ENCODE results near the gene MCL1. TPM values are rescaled to one million over a fixed set of nuclear protein-coding genes. Genes with fewer than 3 reads are reported as not detected.
"Not testable (repeated sequence)": the region's sequence is repeated elsewhere in the genome, so short reads cannot be mapped to it uniquely, and the experiment has no call there.

MCL1 gene
- total and polyA plus RNA-seq, 2 donors = 160 to 225 TPM

DNA sequence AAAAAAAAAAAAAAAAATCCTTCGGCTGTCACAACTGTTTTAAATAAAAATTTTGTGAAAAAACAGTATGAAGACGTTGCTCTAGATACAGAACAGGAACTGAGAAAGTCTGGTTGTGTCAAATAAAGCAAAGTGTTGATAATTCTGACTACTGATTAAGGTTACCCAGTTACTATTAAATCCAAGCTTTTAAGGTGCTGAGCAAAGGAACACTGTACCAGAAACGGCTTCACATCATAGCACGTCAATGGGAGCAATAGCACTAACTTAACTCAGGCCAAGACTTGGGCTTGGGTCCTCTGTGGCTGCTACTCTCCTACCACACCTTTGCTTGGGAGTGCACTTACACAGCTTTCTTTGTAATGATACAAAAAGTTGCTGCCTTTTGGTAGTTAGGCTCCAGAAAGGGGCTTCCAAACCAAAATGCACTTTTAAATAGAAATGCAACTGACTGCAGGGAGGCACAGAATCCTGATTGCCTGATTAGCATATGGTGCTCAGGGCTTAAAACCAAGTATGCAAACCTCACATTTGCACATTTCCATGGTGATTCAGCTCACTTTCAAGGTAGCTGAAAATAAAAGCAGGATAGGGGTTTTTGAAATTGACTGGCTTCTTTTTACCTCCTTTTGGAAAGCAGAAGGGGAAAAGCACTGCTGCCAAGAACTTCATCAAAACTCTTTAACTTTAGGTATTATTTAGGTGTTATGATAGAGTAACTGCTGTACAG lies 6.3 kb downstream of the MCL1 start:
- 63% methylated on average over 4 of the region's 4 CpGs for WGBS
- H3K4me3 ChIP-seq (ENCODE audit: low read depth, low read length) = no peak overlapping the region

DNA sequence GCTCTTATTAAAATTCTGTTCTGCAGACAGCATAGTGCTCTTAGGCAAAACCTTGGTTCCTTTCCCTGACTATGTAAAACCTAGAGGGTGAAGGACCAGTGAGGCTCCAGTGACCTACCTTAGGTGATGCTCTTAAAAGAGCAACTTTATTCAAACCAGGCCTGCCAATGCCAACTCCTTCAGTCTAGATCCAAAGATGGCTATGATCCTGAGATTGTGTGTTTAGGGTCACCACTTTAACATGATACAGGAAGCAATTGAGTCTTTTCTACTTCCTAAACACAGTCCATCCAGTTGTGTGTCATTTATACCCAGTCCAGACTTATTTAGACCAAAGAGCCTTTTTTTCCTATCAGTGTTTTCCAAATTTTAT lies 10.8 kb downstream of the MCL1 start:
- no peak for DNase-seq (ENCODE audit: extremely low spot score)
- Histone ChIP-seq H3K4me3 (ENCODE audit: low read depth, low read length) (no peak overlapping the region), H3K27ac (ENCODE audit: low read depth) (peak overlapping the region; percentile 46), H3K4me1 (ENCODE audit: insufficient read depth) (peaks cover 6% of the 10 kb centered on the region), H3K36me3 (ENCODE audit: insufficient read depth) (no peaks in the 10 kb centered on the region)

More for the DNA sequence above, 6.3 kb downstream of the MCL1 start:
- Histone ChIP-seq H3K4me1 (ENCODE audit: insufficient read depth) (peaks cover 4% of the 10 kb centered on the region), H3K36me3 (ENCODE audit: insufficient read depth) (peaks cover 6% of the 10 kb centered on the region), H3K27ac (ENCODE audit: low read depth) (no peak overlapping the region)
- no peak for DNase-seq (ENCODE audit: extremely low spot score)

DNA sequence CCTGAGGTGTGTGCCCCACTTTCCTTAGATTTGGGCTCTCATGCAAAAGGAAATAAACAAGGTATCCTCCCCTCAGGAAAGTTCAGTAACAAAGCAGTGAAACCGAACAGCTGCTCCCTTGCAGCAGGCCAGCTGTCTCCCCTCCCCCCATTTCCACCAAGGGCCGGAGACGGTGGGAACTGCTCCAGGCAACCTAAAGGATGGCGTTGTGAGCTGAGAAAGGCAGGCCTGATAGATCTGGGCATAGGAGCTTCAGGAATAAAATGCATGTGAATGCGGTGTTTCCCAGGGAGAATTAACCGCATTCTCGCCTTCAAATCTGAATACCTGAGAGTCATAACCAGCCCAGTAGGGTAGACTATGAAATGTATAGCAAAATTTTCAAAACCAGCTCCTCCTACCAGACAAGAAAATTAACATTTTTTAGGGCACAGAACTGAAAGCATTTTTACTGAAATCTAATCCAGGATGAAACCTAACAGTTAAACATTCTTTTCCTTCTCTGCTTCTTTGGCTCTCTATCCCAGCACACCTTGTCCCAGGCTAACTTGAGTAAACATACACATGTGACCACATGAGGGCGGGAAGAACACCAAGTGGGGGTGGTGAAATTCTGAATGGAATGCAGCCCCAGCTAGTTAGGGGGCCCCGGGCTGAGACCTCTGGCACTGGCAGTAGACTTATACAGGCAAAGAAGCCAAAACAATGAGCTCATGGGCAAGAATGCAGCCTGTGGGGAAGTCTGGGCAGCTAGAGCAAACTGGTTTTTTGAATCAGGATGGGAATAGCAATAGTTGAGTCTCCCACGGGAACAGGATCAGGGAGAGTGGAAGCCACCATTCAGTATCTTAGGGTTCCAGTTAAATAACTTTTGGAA lies 11.5 kb downstream of the MCL1 start:
- DNase-seq (ENCODE audit: extremely low spot score) = peak; percentile 88
- peaks cover 6% of the 10 kb centered on the region for H3K4me1 ChIP-seq (ENCODE audit: insufficient read depth)
- WGBS = 6% methylated on average over 10 of the region's 10 CpGs
- H3K36me3 ChIP-seq (ENCODE audit: insufficient read depth) = no peaks in the 10 kb centered on the region
- peak overlapping the region; percentile 46 for H3K27ac ChIP-seq (ENCODE audit: low read depth)
- H3K4me3 ChIP-seq (ENCODE audit: low read depth, low read length) = peak overlapping the region; percentile 13

DNA sequence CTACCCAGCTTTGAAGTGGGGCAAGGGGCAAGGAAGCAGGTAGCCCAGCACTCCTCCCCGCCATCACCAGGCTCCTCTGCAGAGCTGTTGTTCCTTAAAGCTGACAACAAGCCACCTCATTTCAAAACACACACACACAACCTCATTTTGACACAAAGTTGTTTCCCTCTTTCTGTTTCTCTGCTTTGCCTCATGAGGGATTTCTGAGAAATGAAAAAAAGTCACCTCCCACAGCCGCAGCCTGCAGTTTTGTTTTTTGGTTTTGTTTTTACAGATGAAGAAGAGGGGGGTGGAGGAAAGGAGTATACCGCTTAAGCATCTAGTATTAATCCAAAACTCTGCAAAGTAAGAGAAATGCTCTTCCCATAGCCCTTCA lies 12.1 kb downstream of the MCL1 start:
- Histone ChIP-seq H3K27ac (ENCODE audit: low read depth) (peak overlapping the region; percentile 46), H3K36me3 (ENCODE audit: insufficient read depth) (no peaks in the 10 kb centered on the region), H3K4me1 (ENCODE audit: insufficient read depth) (peaks cover 7% of the 10 kb centered on the region), H3K4me3 (ENCODE audit: low read depth, low read length) (peak overlapping the region; percentile 13)
- WGBS = 12% methylated on average over 3 of the region's 3 CpGs
- DNase-seq (ENCODE audit: extremely low spot score) = no peak

DNA sequence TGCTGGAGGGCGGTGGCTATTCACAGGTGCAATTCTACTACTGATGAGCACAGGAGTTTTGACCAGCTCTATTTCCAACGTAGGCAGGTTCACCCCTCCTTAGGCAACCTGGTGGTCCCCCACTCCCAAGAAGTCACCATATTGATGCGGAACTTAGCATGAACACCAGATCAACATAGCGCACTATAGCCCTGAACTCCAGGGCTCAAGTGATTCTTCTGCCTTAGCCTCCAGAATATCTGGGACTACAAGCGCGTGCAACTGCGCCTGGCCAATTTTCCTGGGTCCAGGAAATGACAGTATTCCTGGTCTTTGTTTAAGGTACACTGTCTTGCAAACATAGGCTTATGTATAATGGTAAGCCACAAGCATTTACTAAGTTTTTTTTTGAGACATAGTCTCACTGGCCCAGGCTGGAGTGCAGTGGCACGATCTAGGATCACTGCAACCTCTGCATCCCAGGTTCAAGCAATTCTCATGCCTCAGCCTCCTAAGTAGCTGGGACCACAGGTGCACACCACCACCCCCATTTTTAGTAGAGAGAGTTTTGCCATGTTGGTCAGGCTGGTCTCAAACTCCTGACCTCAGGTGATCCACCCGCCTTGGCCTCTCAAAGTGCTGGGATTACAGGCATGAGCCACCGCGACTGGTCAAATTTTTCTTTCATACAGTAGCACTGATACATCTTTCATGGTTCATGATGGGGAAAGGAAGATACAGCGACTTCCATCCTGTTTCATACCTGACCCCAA lies 12.6 kb downstream of the MCL1 start:
- no peak for DNase-seq (ENCODE audit: extremely low spot score)
- 73% methylated on average over 12 of the region's 12 CpGs for WGBS
- Histone ChIP-seq H3K4me1 (ENCODE audit: insufficient read depth) (peaks cover 7% of the 10 kb centered on the region), H3K27ac (ENCODE audit: low read depth) (peak overlapping the region; percentile 46), H3K36me3 (ENCODE audit: insufficient read depth) (no peaks in the 10 kb centered on the region), H3K4me3 (ENCODE audit: low read depth, low read length) (no peak overlapping the region)

DNA sequence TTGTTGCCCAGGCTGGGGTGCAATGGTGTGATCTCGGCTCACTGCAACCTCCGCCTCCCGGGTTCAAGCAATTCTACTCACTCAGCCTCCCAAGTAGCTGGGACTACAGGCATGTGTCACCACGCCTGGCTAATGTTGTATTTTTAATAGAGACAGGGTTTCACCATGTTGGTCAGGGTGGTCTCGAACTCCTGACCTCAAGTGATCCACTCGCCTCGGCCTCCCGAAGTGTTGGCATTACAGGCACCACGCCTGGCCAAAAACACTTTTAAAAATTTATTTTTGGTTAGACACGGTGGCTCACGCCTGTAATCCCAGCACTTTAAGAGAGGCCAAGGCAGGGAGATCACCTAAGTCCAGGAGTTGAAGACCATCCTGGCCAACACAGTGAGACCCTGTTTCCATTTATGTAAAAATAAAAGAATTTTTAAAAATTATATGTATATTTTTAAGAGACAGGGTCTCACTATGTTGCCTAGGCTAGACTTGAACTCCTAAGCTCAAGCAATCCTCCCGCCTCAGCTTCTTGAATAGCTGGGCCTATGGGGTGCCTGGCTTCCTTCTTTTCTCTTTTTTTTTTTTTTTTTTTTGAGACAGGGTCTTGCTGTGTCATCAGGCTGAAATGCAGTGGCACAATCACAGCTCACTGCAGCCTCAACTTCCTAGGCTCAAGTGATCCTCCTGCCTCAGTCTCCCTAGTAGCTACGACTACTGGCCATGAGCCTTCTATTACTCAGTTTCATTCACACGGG lies 14.0 kb downstream of the MCL1 start:
- not testable (repeated sequence) for H3K4me3 ChIP-seq (ENCODE audit: low read depth, low read length); H3K4me1 ChIP-seq (ENCODE audit: insufficient read depth); H3K27ac ChIP-seq (ENCODE audit: low read depth); DNase-seq (ENCODE audit: extremely low spot score); H3K36me3 ChIP-seq (ENCODE audit: insufficient read depth)
- WGBS = 81% methylated on average over 14 of the region's 14 CpGs

DNA sequence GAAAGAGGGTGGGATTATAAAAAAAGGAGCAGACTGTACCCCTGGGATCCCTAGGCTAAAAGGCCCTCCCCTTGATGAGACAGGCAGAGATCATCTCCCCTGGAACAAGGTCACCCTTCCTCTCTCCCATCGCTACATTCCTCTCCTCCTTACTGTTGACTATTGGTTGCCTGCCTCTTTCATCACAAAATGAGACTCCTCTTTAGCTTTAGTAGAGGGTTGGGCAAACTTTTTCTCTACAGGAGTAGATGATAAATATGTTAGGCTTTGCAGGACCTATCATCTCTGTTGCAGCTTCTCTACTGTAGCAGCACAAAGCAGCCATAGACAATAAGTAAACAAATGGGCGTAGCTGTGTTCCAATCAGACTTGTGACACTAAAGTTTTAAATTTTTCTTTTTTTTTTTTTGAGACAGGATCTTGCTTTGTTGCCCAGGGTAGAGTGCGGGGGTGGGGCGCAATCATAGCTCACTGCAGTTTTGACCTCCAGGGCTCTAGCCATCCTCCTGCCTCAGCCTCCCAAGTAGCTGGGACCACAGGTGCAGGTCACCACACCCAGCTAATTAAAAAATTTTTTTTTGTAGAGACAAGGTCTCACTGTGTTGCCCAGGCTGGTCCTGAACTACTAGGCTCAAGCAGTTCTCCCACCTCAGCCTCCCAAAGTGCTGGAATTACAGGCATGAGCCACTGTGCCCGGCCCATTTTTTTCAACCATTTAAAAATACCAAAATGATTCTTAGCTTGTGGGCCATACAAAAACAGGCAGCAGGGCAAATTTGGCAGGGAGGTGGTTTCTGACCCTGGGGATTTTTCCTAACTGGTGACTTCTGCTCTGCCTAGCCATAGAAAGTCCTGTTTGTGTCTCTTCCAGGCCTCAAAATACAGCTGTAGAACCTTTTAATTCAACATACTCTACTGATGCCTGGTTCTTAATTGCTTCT lies 15.1 kb downstream of the MCL1 start:
- Histone ChIP-seq H3K27ac (ENCODE audit: low read depth) (peak overlapping the region; percentile 88), H3K36me3 (ENCODE audit: insufficient read depth) (no peaks in the 10 kb centered on the region), H3K4me3 (ENCODE audit: low read depth, low read length) (no peak overlapping the region), H3K4me1 (ENCODE audit: insufficient read depth) (peaks cover 10% of the 10 kb centered on the region)
- WGBS = 72% methylated on average over 5 of the region's 5 CpGs
- no peak for DNase-seq (ENCODE audit: extremely low spot score)

DNA sequence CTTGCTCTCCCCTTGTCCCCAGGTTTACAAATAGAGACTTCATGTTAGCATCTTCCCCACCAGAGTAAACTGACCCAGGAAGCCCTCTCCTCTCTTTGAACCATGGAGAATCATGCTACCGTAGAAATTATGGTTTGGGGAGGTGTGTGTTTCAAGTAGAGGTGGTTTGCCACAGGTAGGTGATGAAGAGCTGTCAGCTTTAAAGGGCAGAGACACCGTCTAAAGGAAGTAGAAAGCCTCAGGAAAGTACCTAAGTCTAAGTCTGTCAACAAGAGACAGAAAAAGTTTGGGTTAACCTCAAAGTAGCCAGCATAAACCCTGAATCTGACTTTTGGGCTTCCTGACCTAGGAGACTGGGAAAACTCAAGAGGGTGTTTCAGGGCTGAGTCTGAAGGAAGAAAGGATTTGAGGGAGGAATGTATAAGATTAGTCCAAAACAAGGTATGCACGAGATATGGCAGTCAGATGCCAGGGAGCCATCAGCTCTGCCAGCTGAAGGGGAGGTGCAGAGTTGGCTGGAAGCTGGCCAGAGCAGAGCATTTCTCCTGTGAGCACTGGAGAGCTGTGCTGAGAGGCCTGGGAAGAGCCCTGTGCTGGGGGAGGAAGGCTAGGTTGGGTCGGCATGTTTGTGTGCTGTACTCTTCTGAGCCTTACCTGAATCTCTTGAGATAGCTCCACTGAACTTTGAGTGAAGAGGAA lies 15.9 kb downstream of the MCL1 start:
- 28% methylated on average over 4 of the region's 4 CpGs for WGBS
- no peak for DNase-seq (ENCODE audit: extremely low spot score)
- H3K4me1 ChIP-seq (ENCODE audit: insufficient read depth) = peaks cover 7% of the 10 kb centered on the region

DNA sequence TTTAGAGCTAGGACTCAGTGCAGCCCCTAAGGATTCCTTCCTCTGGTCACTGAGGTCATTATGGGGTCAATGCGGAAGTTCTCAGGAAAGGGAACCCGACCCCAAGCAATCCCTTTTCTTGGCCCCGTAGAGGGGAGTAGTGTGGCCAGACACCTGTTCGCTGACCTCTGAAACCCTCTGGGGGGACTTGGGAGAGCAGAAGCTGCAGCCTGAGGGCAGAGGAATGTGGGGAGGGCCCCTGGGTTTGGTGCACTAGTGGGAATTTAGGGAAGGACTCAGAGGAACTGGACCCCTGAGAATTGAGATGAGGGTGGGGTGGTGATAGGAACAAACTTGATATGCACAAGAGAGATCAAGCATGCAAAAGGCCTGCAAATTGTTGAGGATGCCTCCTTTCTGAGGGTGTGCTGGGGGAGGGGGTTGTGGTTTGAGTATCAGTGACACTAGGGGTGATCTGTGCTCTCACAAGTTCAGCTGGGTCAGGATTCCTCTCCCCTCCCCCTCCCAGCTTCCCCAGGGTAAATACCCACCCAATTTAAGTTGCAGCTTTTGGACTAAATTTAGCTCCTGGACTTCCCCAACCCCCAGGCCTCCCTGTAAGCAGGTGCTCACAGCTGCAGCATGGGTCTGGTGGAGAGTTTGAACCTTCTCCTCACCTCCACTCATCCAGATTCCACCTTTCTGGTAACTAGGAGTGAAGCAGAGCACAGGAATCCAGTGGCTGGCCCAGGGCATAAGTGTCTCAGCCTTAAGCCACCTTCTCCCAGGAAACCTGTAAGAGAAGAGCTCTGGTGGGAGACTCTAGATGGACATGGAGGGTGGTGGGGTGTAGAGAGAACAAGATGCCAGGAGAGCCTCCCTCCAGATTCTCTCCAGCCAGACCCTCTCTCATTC lies 16.7 kb downstream of the MCL1 start:
- H3K27ac ChIP-seq (ENCODE audit: low read depth) = peak overlapping the region; percentile 99
- 18% methylated on average over 4 of the region's 4 CpGs for WGBS
- peak overlapping the region; percentile 29 for H3K4me3 ChIP-seq (ENCODE audit: low read depth, low read length)
- no peak for DNase-seq (ENCODE audit: extremely low spot score)
- H3K4me1 ChIP-seq (ENCODE audit: insufficient read depth) = peaks cover 7% of the 10 kb centered on the region
- no peaks in the 10 kb centered on the region for H3K36me3 ChIP-seq (ENCODE audit: insufficient read depth)

More for the DNA sequence above, 15.9 kb downstream of the MCL1 start:
- Histone ChIP-seq H3K36me3 (ENCODE audit: insufficient read depth) (no peaks in the 10 kb centered on the region), H3K27ac (ENCODE audit: low read depth) (peak overlapping the region; percentile 99), H3K4me3 (ENCODE audit: low read depth, low read length) (no peak overlapping the region)

DNA sequence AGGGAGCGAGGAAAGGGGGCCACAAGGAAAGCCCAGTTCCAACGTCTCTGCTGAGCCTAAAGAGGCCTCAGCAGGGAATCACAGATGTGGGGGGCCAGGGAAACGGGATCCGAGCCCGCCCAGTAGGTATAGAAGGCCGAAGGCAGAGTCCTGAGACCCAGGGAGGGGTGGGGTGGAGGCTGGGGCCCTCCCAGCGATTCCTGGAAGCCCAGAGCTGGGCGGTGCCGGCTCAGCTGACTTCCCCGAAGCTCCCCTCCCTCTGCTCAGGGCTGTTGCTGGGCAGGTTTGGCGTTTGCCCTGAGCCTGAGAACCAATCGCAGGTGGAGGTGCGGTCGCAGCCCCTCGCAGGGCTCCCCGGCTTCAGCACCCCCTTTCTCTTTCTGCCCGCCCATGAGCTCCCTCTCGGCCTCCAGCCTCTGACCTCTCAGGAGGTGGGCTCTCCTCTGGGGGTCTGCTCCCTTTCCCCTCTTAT lies 17.4 kb downstream of the MCL1 start:
- WGBS = under 1% methylated on average over 18 of the region's 18 CpGs

More for the DNA sequence above, 17.4 kb downstream of the MCL1 start:
- peak overlapping the region; percentile 29 for H3K4me3 ChIP-seq (ENCODE audit: low read depth, low read length)
- H3K27ac ChIP-seq (ENCODE audit: low read depth) = peak overlapping the region; percentile 99
- H3K4me1 ChIP-seq (ENCODE audit: insufficient read depth) = peaks cover 7% of the 10 kb centered on the region
- no peaks in the 10 kb centered on the region for H3K36me3 ChIP-seq (ENCODE audit: insufficient read depth)
- peak; percentile 83 for DNase-seq (ENCODE audit: extremely low spot score)

Measured in urinary bladder (tissue), 4 donors.